ENCODE data around the gene TNNI3K.

Gene TNNI3K

GRCh38 chr1:74504933-74505512 is 269.8 kb downstream of the TNNI3K start:
- DNase-seq = no peak

GRCh38 chr1:74505928-74506710 is 270.9 kb downstream of the TNNI3K start:
- DNase-seq = no peak

- peak; percentile 31 for DNase-seq
Measured at GRCh38 chr1:74508449-74508848, 273.3 kb downstream of the TNNI3K start.

- DNase-seq = no peak
Measured at GRCh38 chr1:74512170-74512915, 277.2 kb downstream of the TNNI3K start, which contains the start of gene LRRC53. Gene LRRC53 (minus strand): TSS chr1:74512611. CDS start chr1:74483349, 29,262 bp downstream.

GRCh38 chr1:74513411-74514300 is 278.5 kb downstream of the TNNI3K start:
- DNase-seq = peak; percentile 12

GRCh38 chr1:74517599-74518051 is 282.4 kb downstream of the TNNI3K start:
- DNase-seq = no peak

- no peak for DNase-seq
Measured at GRCh38 chr1:74522148-74522547, 287.0 kb downstream of the TNNI3K start.

- no peak for DNase-seq
Measured at GRCh38 chr1:74523873-74524480, 288.8 kb downstream of the TNNI3K start.

- no peak for DNase-seq
Measured at GRCh38 chr1:74526708-74527107, 291.5 kb downstream of the TNNI3K start.

- no peak for DNase-seq
Measured at GRCh38 chr1:74528123-74528522, 292.9 kb downstream of the TNNI3K start.

- DNase-seq = no peak
Measured at GRCh38 chr1:74530892-74531291, 295.7 kb downstream of the TNNI3K start.

GRCh38 chr1:74531796-74532195 is 296.6 kb downstream of the TNNI3K start:
- no peak for DNase-seq

- DNase-seq = no peak
Measured at GRCh38 chr1:74534241-74534640, 299.1 kb downstream of the TNNI3K start.

- no peak for DNase-seq
Measured at GRCh38 chr1:74545821-74546220, 310.6 kb downstream of the TNNI3K start.

GRCh38 chr1:74548961-74549750 is 314.0 kb downstream of the TNNI3K start:
- DNase-seq = no peak

GRCh38 chr1:74549932-74550331 is 314.7 kb downstream of the TNNI3K start:
- no peak for DNase-seq

- no peak for DNase-seq
Measured at GRCh38 chr1:74570797-74571492, 335.8 kb downstream of the TNNI3K start.

GRCh38 chr1:74571493-74571800 is 336.3 kb downstream of the TNNI3K start:
- DNase-seq = no peak

- no peak for DNase-seq
Measured at GRCh38 chr1:74571891-74572290, 336.7 kb downstream of the TNNI3K start.

GRCh38 chr1:74578101-74578500 is 342.9 kb downstream of the TNNI3K start:
- DNase-seq = no peak

- DNase-seq = peak; percentile 14
Measured at GRCh38 chr1:74579425-74579824, 344.2 kb downstream of the TNNI3K start.
